Esophagus muscularis mucosa (tissue), 4 donors: Measurements from ENCODE around the gene SUV39H1. TPM values are rescaled to one million over a fixed set of nuclear protein-coding genes. Genes with fewer than 3 reads are reported as not detected.

Source experiments
- DNase-seq: peaks from one replicate; pipeline ENCODE4 v3.0.0-alpha.2; 2017; ENCODE audit errors: extremely low spot score
- H3K27ac ChIP-seq, 4 donors: fragments of 200-600 bp; sonication (generic); replicated peaks in 1 of 4; 1 replicate in 3 of 4; 2 replicates in 1 of 4; pipeline ENCODE4 v1.5.1; 2016 to 2019; ENCODE audit warnings: mild to moderate bottlenecking in 1 of 4
- H3K27me3 ChIP-seq, 4 donors: fragments of 200-600 bp; sonication (generic); one replicate each; pipeline versions ENCODE4 v1.5.1 to v1.6.0; 2016 to 2019
- H3K36me3 ChIP-seq, 4 donors: fragments of 200-600 bp; sonication (generic); one replicate each; pipeline ENCODE4 v1.5.1; 2016 to 2019
- H3K4me1 ChIP-seq, 4 donors: fragments of 200-600 bp; sonication (generic); one replicate each; pipeline ENCODE4 v1.5.1; 2016 to 2019
- H3K4me3 ChIP-seq, 4 donors: fragments of 200-600 bp; sonication (generic); 1 replicate in 2 of 4; 2 replicates in 2 of 4; pipeline ENCODE4 v1.5.1; 2016 to 2019; ENCODE audit warnings: mild to moderate bottlenecking in 4 of 4, moderate library complexity in 1 of 4
- H3K9me3 ChIP-seq, 4 donors: fragments of 200-600 bp; sonication (generic); 1 replicate in 3 of 4; 2 replicates in 1 of 4; pipeline ENCODE4 v1.5.1; 2016 to 2019
- CTCF ChIP-seq, 3 experiments: fragments of 200-600 bp in 2 of 3; fragments of 450-650 bp in 1 of 3; sonication (generic) in 2 of 3; IDR thresholded peaks; one replicate each; pipeline ENCODE4 v1.5.1; 2017 to 2019; ENCODE audit warnings: antibody characterized with exemption in 3 of 3, mild to moderate bottlenecking in 2 of 3, moderate library complexity in 1 of 3
- EP300 ChIP-seq: sonication (generic); formaldehyde crosslinking; IDR thresholded peaks from one replicate; pipeline ENCODE4 v1.6.1; 2017; ENCODE audit warnings: antibody characterized with exemption
- POLR2A ChIP-seq: fragments of 450-650 bp; IDR thresholded peaks from one replicate; pipeline ENCODE4 v1.6.1; 2017; ENCODE audit warnings: antibody characterized with exemption, moderate library complexity, mild to moderate bottlenecking, low read depth
- POLR2AphosphoS5 ChIP-seq, 2 donors: sonication (generic); formaldehyde crosslinking; IDR thresholded peaks; one replicate each; pipeline ENCODE4 v1.6.1; 2017; ENCODE audit warnings: antibody characterized with exemption in 2 of 2
- WGBS: methylation state at CpG from one replicate; pipeline ENCODE4 v1.1.5; 2018; 5-methylcytosine and 5-hydroxymethylcytosine counted together
- intact Hi-C: fragments of 100-400 bp; cut with DNase I; formaldehyde crosslinking; loops from one replicate; pipeline ENCODE4 v1.15.1; 2023
- total RNA-seq, 4 donors: library from RNA; depleted of rRNA; stranded (reverse); fragments of >200 nt; gene quantifications; one replicate each; pipeline versions ENCODE4 v1.1.0 to v1.2.1, GENCODE V29; 2016

SUV39H1 gene
- total RNA-seq, 4 donors from 2014 or later, result 2.5 to 4.5 (median 4.3) TPM

GRCh38 chrX:48737213-48737938, 40.8 kb downstream of the SUV39H1 start:
- intact Hi-C loops, result loop anchor here (2.0 kb wide), 1 partner anchor 65 kb away; the partner anchor contains the start of gene HDAC6
- TF ChIP-seq CTCF (IDR thresholded peaks at IDR 0.05) (no peak), POLR2AphosphoS5 (IDR thresholded peaks at IDR 0.05) (peak; percentile 78 to 86), POLR2A (peak; percentile 26)
- H3K9me3 ChIP-seq, result no peaks in the 10 kb centered on the region
- peaks cover 0 to 7% (median 4%) of the 10 kb centered on the region in 4 donors for H3K4me1 ChIP-seq
- 37% methylated on average over 31 of the region's 48 CpGs for WGBS
- peak overlapping the region; percentile 57 to 77 (median 58) for H3K4me3 ChIP-seq
- no peaks in the 10 kb centered on the region for H3K27me3 ChIP-seq
- peak overlapping the region; percentile 77 to 90 (median 85) for H3K27ac ChIP-seq
- no peaks in the 10 kb centered on the region for H3K36me3 ChIP-seq
- DNase-seq, result peak; percentile 96

GRCh38 chrX:48737940-48738339, 41.4 kb downstream of the SUV39H1 start:
- intact Hi-C loops, result loop anchor here (2.0 kb wide), 1 partner anchor 65 kb away; the partner anchor contains the start of gene HDAC6
- WGBS, result 58% methylated on average over 7 of the region's 7 CpGs

GRCh38 chrX:48741834-48742233, 45.3 kb downstream of the SUV39H1 start:
- no peak overlapping the region for H3K4me3 ChIP-seq
- 92% methylated on average over 8 of the region's 8 CpGs for WGBS
- intact Hi-C loops, result no loop called here
- H3K36me3 ChIP-seq, result no peaks in the 10 kb centered on the region
- H3K27ac ChIP-seq, result no peak overlapping the region
- H3K4me1 ChIP-seq, result peaks cover 0 to 7% (median 0%) of the 10 kb centered on the region in 4 donors
- DNase-seq, result no peak
- no peaks in the 10 kb centered on the region for H3K27me3 ChIP-seq
- TF ChIP-seq POLR2AphosphoS5 (IDR thresholded peaks at IDR 0.05), result no peak
- no peak for TF ChIP-seq CTCF (IDR thresholded peaks at IDR 0.05)
- TF ChIP-seq EP300, result no peak
- no peak for TF ChIP-seq POLR2A
- H3K9me3 ChIP-seq, result no peaks in the 10 kb centered on the region

More at GRCh38 chrX:48737940-48738339, 41.4 kb downstream of the SUV39H1 start:
- H3K9me3 ChIP-seq, result no peaks in the 10 kb centered on the region
- DNase-seq, result no peak
- TF ChIP-seq POLR2AphosphoS5 (IDR thresholded peaks at IDR 0.05) (no peak), POLR2A (no peak), CTCF (IDR thresholded peaks at IDR 0.05) (no peak), EP300 (no peak)
- H3K27ac ChIP-seq, result peak overlapping the region; percentile 77 to 90 (median 85)
- peaks cover 0 to 7% (median 4%) of the 10 kb centered on the region in 4 donors for H3K4me1 ChIP-seq
- no peaks in the 10 kb centered on the region for H3K36me3 ChIP-seq
- H3K27me3 ChIP-seq, result no peaks in the 10 kb centered on the region
- H3K4me3 ChIP-seq, result peak overlapping the region; percentile 57 to 77 (median 58)

- no peak overlapping the region for H3K4me3 ChIP-seq
- DNase-seq, result no peak
- intact Hi-C loops, result no loop called here
- TF ChIP-seq POLR2AphosphoS5 (IDR thresholded peaks at IDR 0.05) (no peak), POLR2A (no peak), CTCF (IDR thresholded peaks at IDR 0.05) (no peak), EP300 (no peak)
- H3K4me1 ChIP-seq, result no peaks in the 10 kb centered on the region
- H3K27me3 ChIP-seq, result no peaks in the 10 kb centered on the region
- H3K9me3 ChIP-seq, result no peaks in the 10 kb centered on the region
- 83% methylated on average over 4 of the region's 4 CpGs for WGBS
- H3K36me3 ChIP-seq, result no peaks in the 10 kb centered on the region
- H3K27ac ChIP-seq, result no peak overlapping the region
Observed at GRCh38 chrX:48745222-48745621, 48.7 kb downstream of the SUV39H1 start.
